ENCODE data around the gene FNBP1L.

The FNBP1L gene

GRCh38 chr1:93537924-93538323, 90.0 kb downstream of the FNBP1L start:
- TF ChIP-seq TAF1 (IDR thresholded peaks at IDR 0.05; ENCODE audit: borderline replicate concordance, insufficient read depth, low read length) (no peak), FOXP2 (optimal IDR thresholded peaks at IDR 0.05; ENCODE audit: borderline replicate concordance, extremely low read depth, extremely low read length, insufficient read depth) (no peak), SIN3A (IDR thresholded peaks at IDR 0.05; ENCODE audit: borderline replicate concordance, insufficient read depth, low read length) (no peak), POLR2AphosphoS5 (IDR thresholded peaks at IDR 0.05; ENCODE audit: low read depth, low read length) (no peak)
- TF ChIP-seq, protein P1, sequence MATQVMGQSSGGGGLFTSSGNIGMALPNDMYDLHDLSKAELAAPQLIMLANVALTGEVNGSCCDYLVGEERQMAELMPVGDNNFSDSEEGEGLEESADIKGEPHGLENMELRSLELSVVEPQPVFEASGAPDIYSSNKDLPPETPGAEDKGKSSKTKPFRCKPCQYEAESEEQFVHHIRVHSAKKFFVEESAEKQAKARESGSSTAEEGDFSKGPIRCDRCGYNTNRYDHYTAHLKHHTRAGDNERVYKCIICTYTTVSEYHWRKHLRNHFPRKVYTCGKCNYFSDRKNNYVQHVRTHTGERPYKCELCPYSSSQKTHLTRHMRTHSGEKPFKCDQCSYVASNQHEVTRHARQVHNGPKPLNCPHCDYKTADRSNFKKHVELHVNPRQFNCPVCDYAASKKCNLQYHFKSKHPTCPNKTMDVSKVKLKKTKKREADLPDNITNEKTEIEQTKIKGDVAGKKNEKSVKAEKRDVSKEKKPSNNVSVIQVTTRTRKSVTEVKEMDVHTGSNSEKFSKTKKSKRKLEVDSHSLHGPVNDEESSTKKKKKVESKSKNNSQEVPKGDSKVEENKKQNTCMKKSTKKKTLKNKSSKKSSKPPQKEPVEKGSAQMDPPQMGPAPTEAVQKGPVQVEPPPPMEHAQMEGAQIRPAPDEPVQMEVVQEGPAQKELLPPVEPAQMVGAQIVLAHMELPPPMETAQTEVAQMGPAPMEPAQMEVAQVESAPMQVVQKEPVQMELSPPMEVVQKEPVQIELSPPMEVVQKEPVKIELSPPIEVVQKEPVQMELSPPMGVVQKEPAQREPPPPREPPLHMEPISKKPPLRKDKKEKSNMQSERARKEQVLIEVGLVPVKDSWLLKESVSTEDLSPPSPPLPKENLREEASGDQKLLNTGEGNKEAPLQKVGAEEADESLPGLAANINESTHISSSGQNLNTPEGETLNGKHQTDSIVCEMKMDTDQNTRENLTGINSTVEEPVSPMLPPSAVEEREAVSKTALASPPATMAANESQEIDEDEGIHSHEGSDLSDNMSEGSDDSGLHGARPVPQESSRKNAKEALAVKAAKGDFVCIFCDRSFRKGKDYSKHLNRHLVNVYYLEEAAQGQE (IDR thresholded peaks at IDR 0.05; ENCODE audit: insufficient read depth in 1 of 2, low read depth in 2 of 2, low read length in 2 of 2), result no peak

- TF ChIP-seq FOXP2 (optimal IDR thresholded peaks at IDR 0.05; ENCODE audit: borderline replicate concordance, extremely low read depth, extremely low read length, insufficient read depth) (no peak), POLR2AphosphoS5 (IDR thresholded peaks at IDR 0.05; ENCODE audit: low read depth, low read length) (no peak), SIN3A (IDR thresholded peaks at IDR 0.05; ENCODE audit: borderline replicate concordance, insufficient read depth, low read length) (no peak), TAF1 (IDR thresholded peaks at IDR 0.05; ENCODE audit: borderline replicate concordance, insufficient read depth, low read length) (no peak)
- TF ChIP-seq, protein P1 (IDR thresholded peaks at IDR 0.05; ENCODE audit: insufficient read depth in 1 of 2, low read depth in 2 of 2, low read length in 2 of 2), result no peak
Measured at GRCh38 chr1:93541045-93541444, 93.1 kb downstream of the FNBP1L start.

GRCh38 chr1:93542398-93542797, 94.5 kb downstream of the FNBP1L start:
- TF ChIP-seq FOXP2 (optimal IDR thresholded peaks at IDR 0.05; ENCODE audit: borderline replicate concordance, extremely low read depth, extremely low read length, insufficient read depth), result no peak
- no peak for TF ChIP-seq SIN3A (IDR thresholded peaks at IDR 0.05; ENCODE audit: borderline replicate concordance, insufficient read depth, low read length)
- no peak for TF ChIP-seq TAF1 (IDR thresholded peaks at IDR 0.05; ENCODE audit: borderline replicate concordance, insufficient read depth, low read length)

DNA sequence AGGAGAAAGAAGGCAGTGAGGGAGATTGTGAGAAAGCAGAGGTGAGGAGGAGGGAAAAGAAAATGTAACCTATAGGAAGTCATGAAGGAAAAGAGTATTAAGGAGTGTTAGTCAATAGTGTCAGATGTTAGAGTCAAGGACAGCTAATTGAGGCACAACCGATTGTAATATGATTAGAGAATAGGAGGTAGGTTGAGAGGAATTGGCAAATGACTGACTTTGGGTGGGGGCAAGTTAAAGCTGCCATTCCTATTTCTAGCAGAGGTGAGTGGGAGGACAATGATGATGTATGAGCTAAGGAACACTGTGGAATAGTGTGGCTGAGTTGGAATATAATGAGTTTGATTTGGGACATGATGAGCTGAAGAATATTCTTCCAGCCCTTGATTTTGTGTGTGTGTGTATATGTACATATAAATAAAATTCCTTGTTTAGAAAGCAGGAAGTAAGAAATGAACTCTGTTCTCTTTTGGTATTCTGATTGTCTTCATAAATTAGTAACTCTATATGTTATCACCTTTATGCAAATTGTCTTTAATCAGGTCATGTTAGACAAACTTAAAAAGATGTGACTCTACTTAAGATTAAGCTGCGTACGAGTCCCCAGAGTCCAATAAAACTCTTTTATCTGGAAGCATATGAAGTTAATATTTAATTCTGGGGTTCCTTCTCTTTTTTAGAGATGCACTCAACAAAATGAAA, 98.4 kb downstream of the FNBP1L start:
- TF ChIP-seq, protein P1 (IDR thresholded peaks at IDR 0.05; ENCODE audit: insufficient read depth in 1 of 2, low read depth in 2 of 2, low read length in 2 of 2), result no peak
- no peak for TF ChIP-seq SIN3A (IDR thresholded peaks at IDR 0.05; ENCODE audit: borderline replicate concordance, insufficient read depth, low read length)
- TF ChIP-seq FOXP2 (optimal IDR thresholded peaks at IDR 0.05; ENCODE audit: borderline replicate concordance, extremely low read depth, extremely low read length, insufficient read depth), result no peak
- TF ChIP-seq TAF1 (IDR thresholded peaks at IDR 0.05; ENCODE audit: borderline replicate concordance, insufficient read depth, low read length), result no peak
- no peak for TF ChIP-seq POLR2AphosphoS5 (IDR thresholded peaks at IDR 0.05; ENCODE audit: low read depth, low read length)

DNA sequence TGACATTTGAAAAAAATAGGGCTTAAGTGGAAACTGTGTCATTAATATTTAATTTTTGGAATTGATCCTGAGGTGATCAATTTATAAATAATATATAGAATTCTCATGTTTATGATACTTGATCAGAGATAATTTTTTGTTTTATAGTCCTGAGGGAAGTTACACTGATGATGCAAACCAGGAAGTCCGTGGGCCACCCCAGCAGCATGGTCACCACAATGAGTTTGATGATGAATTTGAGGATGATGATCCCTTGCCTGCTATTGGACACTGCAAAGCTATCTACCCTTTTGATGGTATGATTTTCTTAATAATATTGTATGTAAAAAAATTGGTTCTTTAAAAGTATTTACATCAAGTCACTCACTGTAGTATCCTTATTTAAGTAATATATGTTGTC, 101.2 kb downstream of the FNBP1L start:
- TF ChIP-seq SIN3A (IDR thresholded peaks at IDR 0.05; ENCODE audit: borderline replicate concordance, insufficient read depth, low read length) (no peak), POLR2AphosphoS5 (IDR thresholded peaks at IDR 0.05; ENCODE audit: low read depth, low read length) (no peak)

DNA sequence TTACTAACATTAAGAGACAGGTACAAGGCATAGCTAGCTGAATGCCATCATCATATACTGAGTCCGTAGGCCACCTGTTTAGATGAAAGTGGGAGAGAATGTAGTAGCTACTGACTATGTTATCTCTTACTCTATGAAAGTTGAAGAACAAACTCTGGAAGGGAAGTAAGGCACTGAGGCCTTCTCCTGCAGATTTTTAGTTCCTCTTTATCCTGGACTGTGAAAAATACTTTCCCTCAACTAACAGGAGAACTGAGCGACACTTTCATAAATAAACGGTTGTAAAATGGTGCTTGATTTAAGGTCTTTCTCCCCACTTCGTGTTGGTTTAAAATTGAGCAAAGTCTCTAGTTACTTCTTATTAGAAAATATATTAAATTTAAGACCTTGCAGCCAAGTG, 101.9 kb downstream of the FNBP1L start:
- no peak for TF ChIP-seq POLR2AphosphoS5 (IDR thresholded peaks at IDR 0.05; ENCODE audit: low read depth, low read length)
- TF ChIP-seq FOXP2 (optimal IDR thresholded peaks at IDR 0.05; ENCODE audit: borderline replicate concordance, extremely low read depth, extremely low read length, insufficient read depth), result no peak
- TF ChIP-seq SIN3A (IDR thresholded peaks at IDR 0.05; ENCODE audit: borderline replicate concordance, insufficient read depth, low read length), result no peak
- TF ChIP-seq, protein P1 (IDR thresholded peaks at IDR 0.05; ENCODE audit: insufficient read depth in 1 of 2, low read depth in 2 of 2, low read length in 2 of 2), result no peak
- TF ChIP-seq TAF1 (IDR thresholded peaks at IDR 0.05; ENCODE audit: borderline replicate concordance, insufficient read depth, low read length), result no peak
